ENCODE measurements around the gene RFESD. TPM values are rescaled to one million over a fixed set of nuclear protein-coding genes. Genes with fewer than 3 reads are reported as not detected.

The RFESD gene
- total RNA-seq, 4 donors from 2014 or later = 0.63 to 3.7 (median 2.5) TPM

- Histone ChIP-seq H3K4me1 (no peaks in the 10 kb centered on the region), H3K4me3 (replicated peaks in 1 of 3) (no peak overlapping the region), H3K27me3 (no peaks in the 10 kb centered on the region), H3K9me3 (no peaks in the 10 kb centered on the region), H3K27ac (no peak overlapping the region), H3K36me3 (no peaks in the 10 kb centered on the region)
- 95 to 96% methylated on average over 1 of the region's 1 CpG for WGBS, 2 donors
- TF ChIP-seq POLR2A (IDR thresholded peaks at IDR 0.05) = no peak
- TF ChIP-seq, protein P1, sequence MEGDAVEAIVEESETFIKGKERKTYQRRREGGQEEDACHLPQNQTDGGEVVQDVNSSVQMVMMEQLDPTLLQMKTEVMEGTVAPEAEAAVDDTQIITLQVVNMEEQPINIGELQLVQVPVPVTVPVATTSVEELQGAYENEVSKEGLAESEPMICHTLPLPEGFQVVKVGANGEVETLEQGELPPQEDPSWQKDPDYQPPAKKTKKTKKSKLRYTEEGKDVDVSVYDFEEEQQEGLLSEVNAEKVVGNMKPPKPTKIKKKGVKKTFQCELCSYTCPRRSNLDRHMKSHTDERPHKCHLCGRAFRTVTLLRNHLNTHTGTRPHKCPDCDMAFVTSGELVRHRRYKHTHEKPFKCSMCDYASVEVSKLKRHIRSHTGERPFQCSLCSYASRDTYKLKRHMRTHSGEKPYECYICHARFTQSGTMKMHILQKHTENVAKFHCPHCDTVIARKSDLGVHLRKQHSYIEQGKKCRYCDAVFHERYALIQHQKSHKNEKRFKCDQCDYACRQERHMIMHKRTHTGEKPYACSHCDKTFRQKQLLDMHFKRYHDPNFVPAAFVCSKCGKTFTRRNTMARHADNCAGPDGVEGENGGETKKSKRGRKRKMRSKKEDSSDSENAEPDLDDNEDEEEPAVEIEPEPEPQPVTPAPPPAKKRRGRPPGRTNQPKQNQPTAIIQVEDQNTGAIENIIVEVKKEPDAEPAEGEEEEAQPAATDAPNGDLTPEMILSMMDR (IDR thresholded peaks at IDR 0.05) = no peak
- intact Hi-C loops (cut with DNase I) = no loop called here
- no peak for DNase-seq
Observed at GRCh38 chr5:95606419-95606818, 40.2 kb upstream of the RFESD start.

DNA sequence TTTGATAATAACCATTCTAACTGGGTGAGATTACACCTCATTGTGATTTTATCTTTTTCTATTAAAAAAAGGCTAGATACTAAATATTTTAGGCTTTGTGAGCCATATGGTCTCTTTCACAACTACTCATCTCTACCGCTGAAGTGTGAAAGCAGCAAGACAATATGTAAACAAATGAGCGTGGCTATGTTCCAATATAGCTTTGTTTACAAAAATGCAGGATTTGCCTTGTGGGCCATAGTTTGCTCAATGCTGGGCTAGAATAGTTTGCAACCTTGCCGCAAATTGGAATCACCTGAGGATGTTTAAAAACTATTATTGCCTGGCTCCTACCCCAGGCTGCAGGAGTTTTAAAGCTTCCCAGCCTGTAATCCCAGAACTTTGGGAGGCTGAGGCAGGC lies 36.9 kb upstream of the RFESD start:
- no peaks in the 10 kb centered on the region for H3K36me3 ChIP-seq
- H3K27me3 ChIP-seq = no peaks in the 10 kb centered on the region
- TF ChIP-seq, protein P1 (IDR thresholded peaks at IDR 0.05) = no peak
- no peak for TF ChIP-seq POLR2A (IDR thresholded peaks at IDR 0.05)
- intact Hi-C loops (cut with DNase I) = no loop called here
- no peak overlapping the region for H3K27ac ChIP-seq
- no peaks in the 10 kb centered on the region for H3K9me3 ChIP-seq
- DNase-seq = no peak
- H3K4me3 ChIP-seq (replicated peaks in 1 of 3) = no peak overlapping the region
- 44 to 63% methylated on average over 3 of the region's 3 CpGs for WGBS, 2 donors
- H3K4me1 ChIP-seq = no peaks in the 10 kb centered on the region

- no peak overlapping the region for H3K4me3 ChIP-seq (replicated peaks in 1 of 3)
- no peak for TF ChIP-seq POLR2A (IDR thresholded peaks at IDR 0.05)
- TF ChIP-seq, protein P1 (IDR thresholded peaks at IDR 0.05) = no peak
Observed at GRCh38 chr5:95610546-95610945, 36.0 kb upstream of the RFESD start.

GRCh38 chr5:95611396-95611795 lies 35.2 kb upstream of the RFESD start:
- Histone ChIP-seq H3K9me3 (no peaks in the 10 kb centered on the region), H3K4me1 (no peaks in the 10 kb centered on the region), H3K4me3 (replicated peaks in 1 of 3) (no peak overlapping the region), H3K36me3 (no peaks in the 10 kb centered on the region), H3K27me3 (no peaks in the 10 kb centered on the region), H3K27ac (no peak overlapping the region)
- 92 to 94% methylated on average over 3 of the region's 3 CpGs for WGBS, 2 donors
- no peak for TF ChIP-seq POLR2A (IDR thresholded peaks at IDR 0.05)
- TF ChIP-seq, protein P1 (IDR thresholded peaks at IDR 0.05) = no peak
- intact Hi-C loops (cut with DNase I) = no loop called here
- DNase-seq = no peak

More at GRCh38 chr5:95610546-95610945, 36.0 kb upstream of the RFESD start:
- Histone ChIP-seq H3K27ac (no peak overlapping the region), H3K36me3 (no peaks in the 10 kb centered on the region), H3K9me3 (no peaks in the 10 kb centered on the region), H3K27me3 (no peaks in the 10 kb centered on the region), H3K4me1 (no peaks in the 10 kb centered on the region)
- 89 to 93% methylated on average over 7 of the region's 7 CpGs for WGBS, 2 donors
- DNase-seq = no peak
- intact Hi-C loops (cut with DNase I) = no loop called here

DNA sequence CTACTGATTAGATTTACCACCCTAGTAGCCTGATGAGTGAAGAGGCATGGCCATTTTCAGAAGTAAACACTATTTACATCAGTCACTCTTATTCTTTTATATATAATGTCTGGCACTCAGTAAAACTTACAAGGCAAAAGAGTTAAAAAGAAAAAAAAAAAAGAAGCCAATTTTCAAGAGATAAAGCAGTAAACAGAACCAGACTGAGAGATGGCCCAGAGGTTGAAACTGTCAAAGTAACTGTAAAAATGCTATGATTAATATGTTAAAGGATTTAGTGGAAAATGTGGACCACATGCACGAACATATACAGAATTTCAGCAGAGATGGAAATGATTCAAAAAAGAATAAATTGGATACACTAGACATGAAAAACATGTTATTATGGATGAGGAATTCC lies 33.1 kb upstream of the RFESD start:
- intact Hi-C loops (cut with DNase I) = no loop called here
- TF ChIP-seq, protein P1 (IDR thresholded peaks at IDR 0.05) = no peak
- no peak for TF ChIP-seq POLR2A (IDR thresholded peaks at IDR 0.05)

More for the DNA sequence above, 33.1 kb upstream of the RFESD start:
- Histone ChIP-seq H3K36me3 (no peaks in the 10 kb centered on the region), H3K4me1 (no peaks in the 10 kb centered on the region), H3K27me3 (no peaks in the 10 kb centered on the region), H3K4me3 (replicated peaks in 1 of 3) (no peak overlapping the region), H3K9me3 (no peaks in the 10 kb centered on the region), H3K27ac (no peak overlapping the region)
- 97 to 98% methylated on average over 1 of the region's 1 CpG for WGBS, 2 donors
- no peak for DNase-seq
